RWPE2 (cell line): ENCODE data around the gene BHLHA9.

ENCODE experiments used
- ATAC-seq: fragments of 200-7000 bp; cut with Tn5 transposase; 3 replicates; pipeline ENCODE4 v1.9.1; 2021; ENCODE audit warnings: low read depth
- DNase-seq: peaks from one replicate; pipeline ENCODE4 v3.0.0-alpha.2; 2020; ENCODE audit warnings: low spot score
- H3K27ac ChIP-seq: fragments of 450-650 bp; 2 replicates; pipeline ENCODE4 v1.5.1; 2017; ENCODE audit warnings: mild to moderate bottlenecking; ENCODE audit not compliant: poor library complexity, severe bottlenecking
- H3K27me3 ChIP-seq: fragments of 250-450 bp; sonication (Bioruptor Pico); 2 replicates; pipeline ENCODE4 v1.5.1; 2021; ENCODE audit warnings: mild to moderate bottlenecking, moderate library complexity; ENCODE audit not compliant: insufficient read depth, poor library complexity, severe bottlenecking
- H3K36me3 ChIP-seq: fragments of 250-450 bp; sonication (Bioruptor Pico); 2 replicates; pipeline ENCODE4 v1.5.1; 2020; ENCODE audit warnings: low read depth, mild to moderate bottlenecking, moderate library complexity
- H3K4me1 ChIP-seq: fragments of 250-450 bp; sonication (Bioruptor Pico); 2 replicates; pipeline ENCODE4 v1.5.1; 2021; ENCODE audit warnings: mild to moderate bottlenecking, moderate library complexity; ENCODE audit not compliant: insufficient read depth, poor library complexity, severe bottlenecking
- H3K4me3 ChIP-seq: fragments of 250-450 bp; sonication (Bioruptor Pico); 2 replicates; pipeline ENCODE4 v1.5.1; 2021; ENCODE audit warnings: mild to moderate bottlenecking, moderate library complexity; ENCODE audit not compliant: severe bottlenecking
- H3K9me3 ChIP-seq: fragments of 250-450 bp; sonication (Bioruptor Pico); 2 replicates; pipeline ENCODE4 v1.5.1; 2021; ENCODE audit warnings: mild to moderate bottlenecking, moderate library complexity; ENCODE audit not compliant: severe bottlenecking
- TF ChIP-seq, protein P1 (sequence below): fragments of 450-650 bp; IDR thresholded peaks from one replicate; pipeline ENCODE4 v1.5.1; 2017; ENCODE audit warnings: mild to moderate bottlenecking, moderate library complexity; ENCODE audit not compliant: poor library complexity, severe bottlenecking

The BHLHA9 gene

DNA sequence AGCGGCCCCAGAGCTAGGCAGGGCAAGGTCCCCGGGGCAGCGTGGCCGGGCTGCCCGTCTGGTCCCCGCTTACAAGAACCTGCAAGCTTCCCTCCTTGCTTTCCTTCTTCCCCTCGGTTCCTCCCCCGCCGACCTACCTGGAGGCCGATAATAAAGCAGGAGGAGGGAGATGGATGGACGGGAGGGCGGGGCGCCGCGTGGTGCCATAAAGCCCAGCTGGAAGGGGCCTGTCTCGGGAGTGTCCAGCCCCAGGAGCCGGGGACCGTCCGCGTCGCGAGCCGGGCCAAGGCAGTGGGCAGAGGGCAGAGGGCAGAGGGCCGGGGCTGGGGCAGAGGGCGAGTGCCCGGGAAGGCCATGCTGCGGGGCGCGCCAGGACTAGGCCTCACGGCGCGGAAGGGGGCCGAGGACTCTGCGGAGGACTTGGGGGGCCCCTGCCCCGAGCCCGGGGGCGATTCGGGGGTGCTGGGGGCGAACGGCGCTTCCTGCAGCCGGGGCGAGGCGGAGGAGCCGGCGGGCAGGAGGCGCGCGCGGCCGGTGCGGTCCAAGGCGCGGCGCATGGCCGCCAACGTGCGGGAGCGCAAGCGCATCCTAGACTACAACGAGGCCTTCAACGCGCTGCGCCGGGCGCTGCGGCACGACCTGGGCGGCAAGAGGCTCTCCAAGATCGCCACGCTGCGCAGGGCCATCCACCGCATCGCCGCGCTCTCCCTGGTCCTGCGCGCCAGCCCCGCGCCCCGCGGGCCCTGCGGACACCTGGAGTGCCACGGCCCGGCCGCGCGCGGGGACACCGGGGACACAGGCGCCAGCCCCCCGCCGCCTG is at the start of gene BHLHA9:
TSS of gene BHLHA9 (plus strand) at position 235 of the 820 bp plus-strand sequence. CDS start at position 355, 120 bp downstream.
- no peaks in the 10 kb centered on the region for H3K36me3 ChIP-seq
- H3K4me3 ChIP-seq: no peak within 1 kb of the TSS
- TF ChIP-seq, protein P1, sequence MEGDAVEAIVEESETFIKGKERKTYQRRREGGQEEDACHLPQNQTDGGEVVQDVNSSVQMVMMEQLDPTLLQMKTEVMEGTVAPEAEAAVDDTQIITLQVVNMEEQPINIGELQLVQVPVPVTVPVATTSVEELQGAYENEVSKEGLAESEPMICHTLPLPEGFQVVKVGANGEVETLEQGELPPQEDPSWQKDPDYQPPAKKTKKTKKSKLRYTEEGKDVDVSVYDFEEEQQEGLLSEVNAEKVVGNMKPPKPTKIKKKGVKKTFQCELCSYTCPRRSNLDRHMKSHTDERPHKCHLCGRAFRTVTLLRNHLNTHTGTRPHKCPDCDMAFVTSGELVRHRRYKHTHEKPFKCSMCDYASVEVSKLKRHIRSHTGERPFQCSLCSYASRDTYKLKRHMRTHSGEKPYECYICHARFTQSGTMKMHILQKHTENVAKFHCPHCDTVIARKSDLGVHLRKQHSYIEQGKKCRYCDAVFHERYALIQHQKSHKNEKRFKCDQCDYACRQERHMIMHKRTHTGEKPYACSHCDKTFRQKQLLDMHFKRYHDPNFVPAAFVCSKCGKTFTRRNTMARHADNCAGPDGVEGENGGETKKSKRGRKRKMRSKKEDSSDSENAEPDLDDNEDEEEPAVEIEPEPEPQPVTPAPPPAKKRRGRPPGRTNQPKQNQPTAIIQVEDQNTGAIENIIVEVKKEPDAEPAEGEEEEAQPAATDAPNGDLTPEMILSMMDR: no peak
- H3K9me3 ChIP-seq: no peaks in the 10 kb centered on the region
- H3K27me3 ChIP-seq: peaks cover 13% of the 10 kb centered on the region
- H3K4me1 ChIP-seq: peaks cover 9% of the 10 kb centered on the region
- no peak for DNase-seq
- ATAC-seq: no peak
- H3K27ac ChIP-seq: no peak within 1 kb of the TSS

DNA sequence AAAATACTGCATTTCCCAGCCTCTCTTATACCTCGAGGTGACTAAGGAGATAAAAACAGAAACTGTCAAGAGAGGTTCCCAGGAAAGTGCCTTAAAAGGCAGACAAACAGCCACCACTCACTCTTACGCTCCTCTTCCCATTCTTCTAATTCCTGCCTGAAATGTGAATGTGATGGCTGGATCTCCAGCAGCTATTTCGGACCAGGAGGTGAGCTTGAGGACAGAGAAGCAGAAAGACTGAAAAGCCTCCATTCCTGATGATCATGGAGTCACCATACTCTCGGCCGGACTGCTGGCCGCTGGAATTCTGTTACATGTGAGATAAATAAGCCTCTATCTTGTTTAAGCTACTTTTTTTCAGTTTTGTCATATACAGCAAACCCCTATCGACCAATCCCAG is 49.0 kb upstream of the BHLHA9 start:
- Histone ChIP-seq H3K4me3 (no peak overlapping the region), H3K27ac (no peak overlapping the region), H3K27me3 (peaks cover 7% of the 10 kb centered on the region), H3K36me3 (no peaks in the 10 kb centered on the region), H3K4me1 (no peaks in the 10 kb centered on the region), H3K9me3 (no peaks in the 10 kb centered on the region)
- DNase-seq (no peak), ATAC-seq (no peak)
- TF ChIP-seq, protein P1: no peak

DNA sequence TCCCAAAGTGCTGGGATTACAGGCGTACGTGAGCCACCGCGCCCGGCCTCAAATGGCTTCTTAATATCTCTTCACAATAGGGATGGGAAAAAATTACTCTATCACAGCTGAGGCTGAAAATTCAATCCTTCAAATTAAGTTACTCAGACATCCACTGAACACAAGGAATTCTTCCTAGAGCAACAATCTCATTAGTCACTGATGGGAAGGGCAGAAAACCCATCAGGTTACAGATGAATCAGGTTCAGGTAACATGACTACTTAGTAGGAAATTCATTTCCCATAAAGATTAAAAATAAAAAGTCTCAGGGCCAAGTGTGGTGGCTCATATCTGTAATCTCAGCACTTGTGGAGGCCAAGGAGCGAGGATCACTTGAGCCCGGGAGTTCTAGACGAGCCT is 47.9 kb upstream of the BHLHA9 start:
- Histone ChIP-seq H3K4me3 (no peak overlapping the region), H3K27ac (no peak overlapping the region), H3K36me3 (no peaks in the 10 kb centered on the region), H3K9me3 (no peaks in the 10 kb centered on the region), H3K27me3 (peaks cover 7% of the 10 kb centered on the region), H3K4me1 (no peaks in the 10 kb centered on the region)
- ATAC-seq (peak; percentile 88), DNase-seq (no peak)
- TF ChIP-seq, protein P1: no peak

DNA sequence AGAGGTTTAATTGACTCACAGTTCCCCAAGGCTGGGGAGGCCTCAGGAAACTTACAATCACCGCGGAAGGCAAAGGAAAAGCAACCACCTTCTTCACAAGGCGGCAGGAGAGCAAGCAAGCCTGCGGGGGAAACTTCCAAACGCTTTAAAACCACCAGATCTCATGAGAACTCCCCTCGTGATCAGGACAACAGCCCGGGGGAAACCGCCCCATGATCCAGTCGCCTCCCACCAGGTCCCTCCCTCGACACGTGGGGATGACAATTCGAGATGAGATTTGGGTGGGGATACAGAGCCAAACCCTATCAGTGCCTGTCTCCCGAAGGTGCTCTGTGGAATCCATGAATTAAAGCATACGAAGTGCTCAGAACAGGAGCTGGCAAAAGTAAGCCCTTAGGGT is 46.6 kb upstream of the BHLHA9 start:
- no peaks in the 10 kb centered on the region for H3K9me3 ChIP-seq
- TF ChIP-seq, protein P1: no peak
- DNase-seq (no peak), ATAC-seq (no peak)
- H3K27ac ChIP-seq: no peak overlapping the region
- no peak overlapping the region for H3K4me3 ChIP-seq
- peaks cover 19% of the 10 kb centered on the region for H3K27me3 ChIP-seq
- H3K36me3 ChIP-seq: no peaks in the 10 kb centered on the region
- no peaks in the 10 kb centered on the region for H3K4me1 ChIP-seq

DNA sequence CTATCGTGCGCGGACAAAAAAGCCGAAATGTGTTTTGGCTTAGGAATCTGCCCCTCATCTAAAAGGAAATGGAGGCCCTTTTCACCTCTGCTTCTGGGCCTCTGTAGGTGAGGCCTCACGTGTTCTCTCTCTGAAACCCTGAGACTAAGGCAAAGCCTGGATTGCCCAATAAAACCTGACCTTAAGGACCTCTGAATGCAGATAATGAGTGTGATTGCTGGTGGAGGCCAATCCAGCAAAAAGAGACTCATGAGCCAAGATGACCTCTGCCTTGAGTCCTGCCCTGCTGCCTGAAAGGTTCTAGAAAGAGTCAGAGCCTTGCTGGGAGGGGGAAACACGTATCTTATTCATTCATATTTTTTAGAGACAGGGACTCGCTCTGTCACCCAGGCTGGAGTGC is 45.9 kb upstream of the BHLHA9 start:
- H3K36me3 ChIP-seq: no peaks in the 10 kb centered on the region
- no peak overlapping the region for H3K4me3 ChIP-seq
- H3K9me3 ChIP-seq: no peaks in the 10 kb centered on the region
- H3K4me1 ChIP-seq: no peaks in the 10 kb centered on the region
- peaks cover 23% of the 10 kb centered on the region for H3K27me3 ChIP-seq
- DNase-seq: no peak
- ATAC-seq: no peak
- H3K27ac ChIP-seq: no peak overlapping the region
- TF ChIP-seq, protein P1: no peak
